Gastrocnemius medialis (tissue), 4 donors: ENCODE data around the gene IARS1. TPM values are rescaled to one million over a fixed set of nuclear protein-coding genes. Genes with fewer than 3 reads are reported as not detected.

Source experiments
- ATAC-seq, 2 donors: fragments of 150-250 bp; one replicate each; pipeline ENCODE4 v1.9.1; 2016
- DNase-seq, 2 donors: peaks; one replicate each; pipeline ENCODE4 v3.0.0-alpha.2; 2019
- H3K27ac ChIP-seq, 4 donors: fragments of 200-600 bp; sonication (generic); 1 replicate in 1 of 4; 2 replicates in 3 of 4; pipeline ENCODE4 v1.5.1; 2016 to 2018; ENCODE audit warnings: mild to moderate bottlenecking in 2 of 4, moderate library complexity in 1 of 4
- H3K27me3 ChIP-seq, 3 donors: fragments of 200-600 bp; sonication (generic) in 2 of 3; 1 replicate in 1 of 3; 2 replicates in 2 of 3; pipeline versions ENCODE4 v1.5.1 to v1.6.0; 2016 to 2019; ENCODE audit warnings: mild to moderate bottlenecking in 1 of 3, moderate library complexity in 1 of 3
- H3K36me3 ChIP-seq, 2 donors: fragments of 200-600 bp; sonication (generic) in 1 of 2; one replicate each; pipeline ENCODE4 v1.5.1; 2017 to 2018
- H3K4me1 ChIP-seq, 2 donors: fragments of 200-600 bp; sonication (generic) in 1 of 2; one replicate each; pipeline ENCODE4 v1.5.1; 2016 to 2017; ENCODE audit warnings: mild to moderate bottlenecking in 2 of 2
- H3K4me3 ChIP-seq, 4 donors: fragments of 200-600 bp; sonication (generic) in 3 of 4; 1 replicate in 1 of 4; 2 replicates in 3 of 4; pipeline ENCODE4 v1.5.1; 2016 to 2019; ENCODE audit warnings: mild to moderate bottlenecking in 2 of 4
- H3K9me3 ChIP-seq, 3 donors: fragments of 200-600 bp; sonication (generic) in 2 of 3; 1 replicate in 1 of 3; 2 replicates in 2 of 3; pipeline ENCODE4 v1.5.1; 2016 to 2019
- CTCF ChIP-seq, 5 experiments: fragments of 450-650 bp in 3 of 5; fragments of 200-600 bp in 2 of 5; sonication (generic) in 2 of 5; IDR thresholded peaks in 4 of 5; conservative IDR thresholded peaks in 1 of 5; 1 replicate in 4 of 5; 2 replicates in 1 of 5; pipeline ENCODE4 v1.5.1; 2016 to 2019; ENCODE audit warnings: antibody characterized with exemption in 5 of 5, mild to moderate bottlenecking in 3 of 5, moderate library complexity in 3 of 5
- POLR2A ChIP-seq, 2 donors: fragments of 450-650 bp; IDR thresholded peaks; one replicate each; pipeline ENCODE4 v1.6.1; 2017; ENCODE audit warnings: antibody characterized with exemption in 2 of 2, mild to moderate bottlenecking in 2 of 2, moderate library complexity in 2 of 2
- in situ Hi-C, 4 donors: fragments of 200-750 bp; cut with MboI; loops; one replicate each; pipeline versions ENCODE4 v1.15.0 to v1.8.0; 2017; ENCODE audit warnings: low sequenced_read_pairs in 4 of 4
- intact Hi-C: fragments of 100-400 bp; cut with DNase I; formaldehyde crosslinking; loops from one replicate; pipeline ENCODE4 v1.15.1; 2023; ENCODE audit warnings: low total_unique reads
- total RNA-seq, 4 donors: library from RNA; depleted of rRNA; stranded (reverse); fragments of >200 nt; gene quantifications; one replicate each; pipeline versions ENCODE4 v1.1.0 to v1.2.3, GENCODE V29; 2016

Gene IARS1
- total RNA-seq, 4 donors from 2014 or later, result 87.0 to 111 (median 100) TPM

- intact Hi-C loops (loop anchor here (10.0 kb wide), 1 partner anchor 469 kb away; the partner anchor contains the start of gene BICD2), in situ Hi-C loops (loop anchor here in 1 of 4 donors (25.0 kb wide), 1 partner anchor 158 kb away; no protein-coding TSS in a partner anchor)
- Histone ChIP-seq H3K4me3 (no peak overlapping the region), H3K4me1 (peaks cover 25 to 27% of the 10 kb centered on the region in 2 donors), H3K27ac (peak overlapping the region; percentile 81 to 91 (median 88)), H3K27me3 (no peaks in the 10 kb centered on the region), H3K9me3 (no peaks in the 10 kb centered on the region), H3K36me3 (peaks cover 0 to 29% of the 10 kb centered on the region in 2 donors)
- ATAC-seq, result no peak
- DNase-seq, result no peak
- TF ChIP-seq CTCF (IDR thresholded peaks at IDR 0.05 in 4 of 5, conservative IDR thresholded peaks at IDR 0.05 in 1 of 5) (no peak), POLR2A (IDR thresholded peaks at IDR 0.05) (no peak)
Observed at GRCh38 chr9:92295240-92295790, 1.8 kb upstream of the IARS1 start.

- Histone ChIP-seq H3K9me3 (no peaks in the 10 kb centered on the region), H3K27me3 (no peaks in the 10 kb centered on the region), H3K27ac (peak overlapping the region; percentile 81 to 91 (median 88)), H3K4me1 (peaks cover 25 to 27% of the 10 kb centered on the region in 2 donors), H3K4me3 (peak overlapping the region; percentile 61 to 88 (median 75)), H3K36me3 (peaks cover 0 to 24% of the 10 kb centered on the region in 2 donors)
- in situ Hi-C loops, result loop anchor here in 1 of 4 donors (25.0 kb wide), 1 partner anchor 157 kb away; no protein-coding TSS in a partner anchor
- TF ChIP-seq CTCF (IDR thresholded peaks at IDR 0.05 in 4 of 5, conservative IDR thresholded peaks at IDR 0.05 in 1 of 5) (no peak), POLR2A (IDR thresholded peaks at IDR 0.05) (no peak)
- no peak for ATAC-seq
- intact Hi-C loops, result loop anchor here (5.0 to 10.0 kb wide), 2 partner anchors 471 to 583 kb away; partner anchors contain the start of genes BICD2 and ZNF484
- DNase-seq, result peak in 1 of 2 donors; percentile 13
Observed at GRCh38 chr9:92294297-92294676, 790 bp upstream of the IARS1 start.

GRCh38 chr9:92293075-92293354 lies 482 bp downstream of the IARS1 start:
- in situ Hi-C loops, result loop anchor here in 1 of 4 donors (25.0 kb wide), 1 partner anchor 156 kb away; no protein-coding TSS in a partner anchor
- Histone ChIP-seq H3K4me3 (peak overlapping the region; percentile 71 to 88 (median 79)), H3K27ac (peak overlapping the region; percentile 81 to 91 (median 88)), H3K4me1 (peaks cover 20% of the 10 kb centered on the region in 2 donors), H3K36me3 (peaks cover 0 to 25% of the 10 kb centered on the region in 2 donors), H3K9me3 (no peaks in the 10 kb centered on the region), H3K27me3 (no peaks in the 10 kb centered on the region)
- TF ChIP-seq CTCF (IDR thresholded peaks at IDR 0.05 in 4 of 5, conservative IDR thresholded peaks at IDR 0.05 in 1 of 5) (no peak), POLR2A (IDR thresholded peaks at IDR 0.05) (no peak)
- no peak for DNase-seq
- no peak for ATAC-seq
- intact Hi-C loops, result loop anchor here (1.0 to 10.0 kb wide), 4 partner anchors 32 to 804 kb away; partner anchors contain the start of genes BICD2, CARD19, CENPP and NOL8

- no peaks in the 10 kb centered on the region for H3K9me3 ChIP-seq
- H3K36me3 ChIP-seq, result peaks cover 0 to 25% of the 10 kb centered on the region in 2 donors
- H3K4me3 ChIP-seq, result peak overlapping the region; percentile 71 to 88 (median 79)
- peak overlapping the region; percentile 81 to 91 (median 88) for H3K27ac ChIP-seq
- TF ChIP-seq CTCF (IDR thresholded peaks at IDR 0.05 in 4 of 5, conservative IDR thresholded peaks at IDR 0.05 in 1 of 5), result no peak
- TF ChIP-seq POLR2A (IDR thresholded peaks at IDR 0.05), result no peak
- in situ Hi-C loops, result loop anchor here in 1 of 4 donors (25.0 kb wide), 1 partner anchor 155 kb away; no protein-coding TSS in a partner anchor
- H3K27me3 ChIP-seq, result no peaks in the 10 kb centered on the region
- ATAC-seq (no peak), DNase-seq (no peak)
- peaks cover 16 to 20% of the 10 kb centered on the region in 2 donors for H3K4me1 ChIP-seq
- intact Hi-C loops, result loop anchor here (1.0 to 10.0 kb wide), 4 partner anchors 33 to 804 kb away; partner anchors contain the start of genes BICD2, CARD19, CENPP and NOL8
Observed at GRCh38 chr9:92292338-92293074, 991 bp downstream of the IARS1 start.
